Rectal smooth muscle tissue (tissue), 1 donor: ENCODE results near the gene CDKN3.
"Not testable (repeated sequence)": the region's sequence is repeated elsewhere in the genome, so short reads cannot be mapped to it uniquely, and the experiment has no call there.

Experiments used
- H3K27ac ChIP-seq: one replicate; pipeline ENCODE4 v1.7.0; 2013; ENCODE audit warnings: low read depth, low read length, inconsistent platforms
- H3K27me3 ChIP-seq: one replicate; pipeline ENCODE4 v1.7.0; 2013; ENCODE audit warnings: low read length; ENCODE audit not compliant: control insufficient read depth, insufficient read depth
- H3K36me3 ChIP-seq: one replicate; pipeline ENCODE4 v1.7.0; 2013; ENCODE audit warnings: low read length; ENCODE audit not compliant: control insufficient read depth, insufficient read depth
- H3K4me1 ChIP-seq: one replicate; pipeline ENCODE4 v1.7.0; 2013; ENCODE audit warnings: low read length; ENCODE audit not compliant: control insufficient read depth, insufficient read depth
- H3K4me3 ChIP-seq: one replicate; pipeline ENCODE4 v1.7.0; 2013; ENCODE audit warnings: low read length
- H3K9ac ChIP-seq: one replicate; pipeline ENCODE4 v1.7.0; 2013; ENCODE audit warnings: low read length

CDKN3 gene

DNA sequence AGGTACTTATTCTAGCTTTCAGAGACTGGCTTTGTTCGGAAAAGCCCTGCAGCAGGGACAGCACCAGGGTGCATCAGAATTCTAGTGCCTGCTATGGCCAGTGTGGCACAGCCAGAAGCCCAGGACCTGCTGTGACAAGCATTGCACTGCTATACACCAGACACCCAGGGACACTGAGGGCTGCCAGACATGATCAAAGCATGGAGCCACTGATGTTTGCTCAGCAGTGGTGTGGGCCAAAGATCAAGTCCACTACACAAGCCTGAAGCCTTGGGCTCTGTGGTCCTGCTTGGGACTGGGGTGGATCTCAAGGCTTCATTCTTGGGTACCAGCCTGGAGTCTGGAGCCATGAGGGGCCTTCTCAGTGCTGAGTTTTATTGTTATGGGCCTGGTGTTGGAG is 36.1 kb upstream of the CDKN3 start:
- H3K27me3 ChIP-seq, result no peaks in the 10 kb centered on the region
- H3K4me3 ChIP-seq, result no peak overlapping the region
- H3K9ac ChIP-seq, result no peak overlapping the region
- H3K4me1 ChIP-seq, result no peaks in the 10 kb centered on the region
- H3K36me3 ChIP-seq, result no peaks in the 10 kb centered on the region
- no peak overlapping the region for H3K27ac ChIP-seq

DNA sequence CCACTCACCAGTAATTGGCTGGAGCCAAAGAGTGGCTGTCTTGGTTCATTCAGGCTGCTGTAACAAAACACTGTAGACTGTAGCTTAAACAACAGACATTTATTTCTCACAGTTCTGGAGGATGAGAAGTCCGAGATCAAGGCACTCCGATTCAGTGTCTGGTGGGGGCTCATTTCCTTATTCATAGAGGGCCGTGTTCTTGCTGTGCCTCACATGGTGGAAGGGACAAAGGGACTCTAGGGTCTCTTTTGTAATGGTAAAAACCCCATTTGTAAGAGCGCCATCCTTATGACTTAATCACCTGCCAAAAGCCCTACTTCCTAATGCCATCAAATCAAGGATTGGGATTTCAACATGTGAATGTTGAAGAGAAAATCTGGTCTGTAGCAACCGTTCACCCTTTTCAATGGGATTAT is 34.7 kb upstream of the CDKN3 start:
- Histone ChIP-seq H3K4me1 (no peaks in the 10 kb centered on the region), H3K36me3 (no peaks in the 10 kb centered on the region), H3K27ac (no peak overlapping the region), H3K4me3 (no peak overlapping the region), H3K9ac (no peak overlapping the region), H3K27me3 (no peaks in the 10 kb centered on the region)

DNA sequence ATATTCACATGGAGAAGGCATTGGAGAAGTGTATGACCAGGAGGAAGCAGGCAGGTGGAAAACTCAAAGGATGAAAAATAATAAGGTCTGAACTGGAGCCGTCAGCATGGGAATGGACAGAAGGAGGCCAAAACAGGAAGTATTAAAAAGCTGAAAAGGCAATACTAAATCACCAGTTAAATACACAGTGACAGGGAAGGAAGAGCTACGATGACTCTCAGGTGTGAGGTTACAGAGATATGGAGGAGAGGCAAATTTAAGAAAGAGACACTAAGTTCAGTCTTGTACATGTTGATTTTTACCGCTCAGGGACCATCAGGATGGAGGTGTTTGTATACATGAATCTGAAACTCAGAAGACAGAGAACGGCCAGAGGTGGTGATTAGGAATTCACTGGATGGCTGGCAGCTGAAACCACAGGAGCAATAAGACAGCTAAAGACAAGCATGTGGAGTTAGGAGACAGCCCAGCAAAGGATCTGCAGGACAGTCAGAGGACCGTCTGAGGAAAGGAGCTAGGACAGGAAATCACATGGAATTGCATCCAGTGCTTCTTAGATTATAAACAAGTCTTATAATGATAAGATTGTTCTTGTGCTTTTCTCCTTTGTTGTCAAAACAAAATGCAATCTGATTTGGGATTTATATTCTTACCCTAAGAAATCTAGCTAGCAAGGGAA is 33.9 kb upstream of the CDKN3 start:
- no peak overlapping the region for H3K9ac ChIP-seq
- H3K27ac ChIP-seq, result no peak overlapping the region
- H3K4me3 ChIP-seq, result no peak overlapping the region
- no peaks in the 10 kb centered on the region for H3K4me1 ChIP-seq
- no peaks in the 10 kb centered on the region for H3K36me3 ChIP-seq
- no peaks in the 10 kb centered on the region for H3K27me3 ChIP-seq

DNA sequence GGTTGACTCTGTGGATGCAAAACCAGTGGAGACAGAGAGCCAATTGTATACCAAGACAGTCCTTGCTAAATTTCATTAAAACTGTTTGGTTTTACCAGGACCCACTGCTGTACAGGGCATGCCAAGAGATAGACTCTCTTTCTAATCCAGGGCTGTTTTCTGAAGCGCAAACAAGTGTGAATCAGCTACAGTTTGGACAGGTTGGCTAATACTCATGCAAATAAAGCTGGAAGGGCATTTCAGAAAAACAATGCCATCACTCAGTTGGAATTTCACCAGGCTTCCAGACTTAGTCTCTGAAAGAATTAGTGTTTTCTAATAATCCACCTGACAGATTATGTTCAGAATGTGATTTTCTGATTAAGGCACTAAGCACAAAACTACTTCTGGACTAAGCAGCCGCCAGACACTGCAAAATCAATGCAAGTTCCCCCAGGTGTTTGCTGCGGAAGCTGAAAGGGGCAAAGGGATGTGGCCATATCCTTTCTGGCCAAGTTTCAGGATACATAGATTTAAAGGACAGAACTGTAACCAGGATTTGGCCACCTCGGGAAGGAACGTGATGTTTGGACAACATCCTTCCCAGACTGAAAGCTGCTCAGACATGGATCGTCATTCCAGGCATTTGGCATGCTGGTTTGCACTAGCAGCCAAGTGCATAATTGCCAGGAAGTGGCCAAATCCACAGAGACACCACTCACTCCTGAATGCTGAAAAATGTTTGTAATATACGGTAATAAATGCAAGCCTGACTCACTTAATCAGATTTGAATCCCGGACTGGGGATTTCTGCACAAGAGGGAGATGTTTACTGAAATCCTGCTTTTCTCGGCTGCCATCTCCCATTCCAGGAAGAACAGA is 32.0 kb upstream of the CDKN3 start:
- no peak overlapping the region for H3K9ac ChIP-seq
- no peak overlapping the region for H3K27ac ChIP-seq
- no peaks in the 10 kb centered on the region for H3K27me3 ChIP-seq
- no peak overlapping the region for H3K4me3 ChIP-seq
- H3K4me1 ChIP-seq, result no peaks in the 10 kb centered on the region
- no peaks in the 10 kb centered on the region for H3K36me3 ChIP-seq

DNA sequence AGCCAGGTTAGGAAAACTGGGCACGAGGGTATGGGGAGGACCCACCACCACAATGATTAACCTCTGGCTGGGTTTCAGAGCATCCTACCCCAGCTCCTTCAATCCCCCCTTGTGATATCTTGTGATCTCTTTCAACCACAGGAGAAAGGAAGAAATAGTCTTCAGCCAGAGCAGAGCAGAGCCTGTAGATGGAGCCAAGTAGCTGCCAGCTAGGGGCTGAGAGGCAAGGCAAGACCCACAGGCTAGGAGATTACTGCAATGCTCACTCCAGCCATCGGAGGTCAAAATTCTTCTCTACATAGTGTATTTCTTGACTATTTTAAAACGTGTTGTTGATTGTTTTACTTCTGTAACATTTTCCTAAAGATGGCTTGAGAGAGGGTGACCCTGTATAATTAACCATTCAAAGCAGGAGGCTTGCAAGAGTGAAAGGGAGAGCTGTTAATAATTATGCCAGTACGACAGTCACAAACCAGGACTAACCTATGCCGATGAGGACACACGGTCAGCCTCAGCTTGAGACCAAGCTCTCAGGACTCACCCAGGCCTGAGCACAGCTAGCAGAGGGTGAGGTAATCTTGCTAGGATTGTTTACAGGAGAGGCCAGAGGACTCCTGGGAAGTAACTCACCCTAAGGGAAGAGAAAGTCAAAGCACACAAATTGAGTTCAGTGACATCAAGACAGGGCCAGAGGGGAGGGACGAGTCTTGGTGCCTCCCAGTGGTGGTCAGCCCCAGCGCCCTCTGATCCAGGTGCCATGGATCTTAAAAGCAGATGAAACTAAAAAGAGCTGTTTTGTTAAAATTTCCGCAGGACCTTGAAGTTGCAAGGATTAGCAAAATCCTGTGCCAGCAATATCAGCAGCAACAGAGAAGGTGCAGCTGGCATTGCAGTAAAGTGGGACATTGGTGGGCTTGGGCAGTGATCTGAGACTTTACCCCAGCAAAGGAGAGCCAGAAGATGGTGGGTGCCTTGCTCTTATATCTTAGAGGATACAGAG is 29.8 kb upstream of the CDKN3 start:
- H3K4me1 ChIP-seq, result no peaks in the 10 kb centered on the region
- no peak overlapping the region for H3K9ac ChIP-seq
- no peaks in the 10 kb centered on the region for H3K36me3 ChIP-seq
- no peaks in the 10 kb centered on the region for H3K27me3 ChIP-seq
- no peak overlapping the region for H3K4me3 ChIP-seq
- no peak overlapping the region for H3K27ac ChIP-seq

DNA sequence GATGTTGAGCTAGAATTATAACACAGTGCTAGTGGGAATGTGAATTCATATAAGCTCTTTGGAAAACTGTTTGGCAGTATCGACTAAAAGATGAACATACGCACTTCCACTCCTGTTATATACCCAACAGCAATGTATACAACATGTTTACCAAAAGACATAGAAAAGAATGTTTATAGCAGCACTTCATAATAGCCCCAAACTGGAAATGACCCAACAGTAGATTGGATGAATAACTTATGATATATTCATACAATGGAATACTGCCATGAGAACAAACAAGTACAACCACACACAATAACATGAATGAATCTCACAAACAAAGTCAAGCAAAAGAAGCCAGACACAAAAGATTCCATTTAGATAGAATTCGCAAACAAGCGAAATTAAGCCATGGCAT is 28.5 kb upstream of the CDKN3 start:
- no peak overlapping the region for H3K4me3 ChIP-seq
- no peaks in the 10 kb centered on the region for H3K27me3 ChIP-seq
- no peaks in the 10 kb centered on the region for H3K36me3 ChIP-seq
- H3K9ac ChIP-seq, result no peak overlapping the region
- no peaks in the 10 kb centered on the region for H3K4me1 ChIP-seq
- H3K27ac ChIP-seq, result no peak overlapping the region

DNA sequence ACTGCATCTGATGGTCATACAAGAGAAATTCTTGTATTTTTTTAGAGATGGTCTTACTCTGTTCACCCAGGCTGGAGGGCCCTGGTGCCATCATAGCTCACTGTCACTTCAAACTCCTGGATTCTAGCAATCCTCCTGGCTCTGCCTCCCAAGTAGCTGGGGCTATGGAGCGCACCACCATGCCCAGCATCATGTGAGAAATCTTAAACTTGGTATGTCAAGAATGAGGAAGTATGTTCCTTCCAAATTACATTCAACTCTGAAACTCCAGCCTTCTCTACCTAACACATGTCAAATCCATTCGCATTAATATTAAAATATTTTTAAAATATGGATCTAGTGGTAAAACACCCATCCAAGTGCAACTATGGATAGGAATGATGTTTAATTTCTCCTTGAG is 27.5 kb upstream of the CDKN3 start:
- Histone ChIP-seq H3K4me1 (no peaks in the 10 kb centered on the region), H3K9ac (no peak overlapping the region), H3K27me3 (no peaks in the 10 kb centered on the region), H3K36me3 (no peaks in the 10 kb centered on the region), H3K4me3 (no peak overlapping the region), H3K27ac (no peak overlapping the region)

DNA sequence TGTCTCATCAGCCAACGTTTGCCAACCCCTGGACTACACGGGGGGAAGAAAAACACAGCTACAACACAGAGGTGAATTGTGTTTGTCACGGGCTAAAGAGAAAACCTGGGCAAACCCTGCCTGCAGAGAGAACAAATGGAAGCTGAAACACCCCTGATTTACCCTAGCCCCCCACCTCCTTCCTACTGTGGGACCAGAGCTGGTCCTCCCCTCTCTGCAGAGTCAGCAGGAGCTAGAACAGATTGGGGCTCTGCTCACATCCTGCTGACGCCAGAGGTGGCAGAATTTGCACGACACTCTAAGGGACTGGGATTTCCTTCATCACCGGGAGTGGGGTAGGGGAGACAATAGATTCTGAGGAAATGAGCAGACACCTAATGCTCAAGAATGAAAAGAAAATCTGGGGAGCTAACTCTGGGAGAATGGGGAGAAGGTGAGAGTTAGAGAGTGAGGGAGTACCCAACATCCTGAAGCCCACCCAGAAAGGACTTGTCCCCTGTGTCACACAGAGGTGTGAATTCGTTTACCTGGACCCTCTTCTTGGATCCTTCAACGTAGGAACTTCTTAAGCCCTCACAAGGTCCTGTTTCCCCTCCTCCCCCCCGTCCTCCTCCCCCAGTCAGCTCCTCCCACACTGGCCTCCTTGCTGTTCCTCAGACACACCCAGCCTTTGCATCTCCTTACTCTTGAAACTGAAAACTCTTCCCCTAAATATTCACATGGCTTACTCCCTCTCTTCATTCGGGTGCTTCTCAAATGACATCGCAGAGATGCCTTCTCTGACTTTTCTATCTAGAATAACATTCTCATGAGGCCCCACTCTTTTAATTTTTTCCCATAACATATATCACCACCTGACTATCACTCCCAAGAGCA is 26.2 kb upstream of the CDKN3 start:
- no peak overlapping the region for H3K9ac ChIP-seq
- H3K36me3 ChIP-seq, result no peaks in the 10 kb centered on the region
- no peaks in the 10 kb centered on the region for H3K4me1 ChIP-seq
- H3K4me3 ChIP-seq, result no peak overlapping the region
- no peaks in the 10 kb centered on the region for H3K27me3 ChIP-seq
- H3K27ac ChIP-seq, result no peak overlapping the region

DNA sequence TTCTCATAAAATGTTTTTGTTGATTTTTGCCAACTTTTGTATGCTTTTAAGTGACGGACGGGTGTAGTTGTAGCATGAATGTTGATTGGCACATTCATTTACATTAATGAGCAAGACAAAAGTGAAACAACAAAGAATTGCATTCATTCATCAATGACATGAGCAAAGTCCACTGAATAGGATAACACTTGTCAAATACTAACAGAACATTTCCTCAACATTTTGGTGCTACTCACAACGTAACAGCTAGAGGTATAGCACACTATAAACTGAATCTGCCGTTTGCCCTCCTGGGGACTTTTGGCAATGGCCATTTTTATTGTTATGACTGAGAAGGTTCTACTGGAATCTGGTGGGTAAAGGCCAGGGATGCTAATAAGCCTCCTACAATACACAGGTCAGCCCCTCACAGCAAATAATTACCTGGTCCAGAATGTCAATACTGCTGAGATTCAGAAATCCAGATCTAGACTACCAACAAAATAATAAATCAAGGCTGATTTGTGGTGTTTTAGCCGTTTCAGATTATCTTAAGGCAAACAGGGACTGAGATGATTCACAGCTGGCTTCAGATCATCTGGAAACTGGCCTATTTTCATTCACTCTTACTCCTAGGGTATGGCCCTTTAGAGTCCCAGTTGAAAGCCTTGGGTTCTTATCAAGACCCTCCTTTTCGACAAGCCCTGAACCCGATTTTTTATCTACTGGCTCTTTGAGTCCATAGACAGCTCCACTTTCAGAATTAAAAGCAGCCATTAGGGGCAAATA is 22.5 kb upstream of the CDKN3 start:
- H3K4me1 ChIP-seq, result no peaks in the 10 kb centered on the region
- H3K27me3 ChIP-seq, result no peaks in the 10 kb centered on the region
- H3K9ac ChIP-seq, result no peak overlapping the region
- H3K36me3 ChIP-seq, result no peaks in the 10 kb centered on the region
- no peak overlapping the region for H3K4me3 ChIP-seq
- no peak overlapping the region for H3K27ac ChIP-seq

DNA sequence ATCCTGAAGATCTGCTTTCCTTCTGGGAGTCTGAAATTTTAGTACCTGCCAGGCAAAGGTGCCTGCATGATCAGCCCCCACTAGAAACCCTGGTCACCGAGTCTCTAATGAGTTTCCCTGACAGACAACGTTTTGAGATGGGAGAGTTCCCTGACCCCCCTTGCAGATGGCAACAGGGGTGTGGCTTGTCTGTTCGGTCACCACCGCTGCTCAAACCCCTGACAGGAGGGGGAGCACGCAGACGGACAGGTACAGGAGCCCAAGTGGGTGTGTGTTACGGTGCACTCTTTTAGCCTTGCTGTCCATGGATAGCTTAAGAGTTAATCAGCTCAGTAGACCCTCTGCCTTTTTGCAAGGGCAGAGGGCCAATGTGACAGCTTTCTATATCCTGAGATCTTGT is 19.3 kb upstream of the CDKN3 start:
- H3K36me3 ChIP-seq, result no peaks in the 10 kb centered on the region
- no peak overlapping the region for H3K27ac ChIP-seq
- H3K9ac ChIP-seq, result no peak overlapping the region
- H3K4me1 ChIP-seq, result no peaks in the 10 kb centered on the region
- H3K27me3 ChIP-seq, result no peaks in the 10 kb centered on the region
- no peak overlapping the region for H3K4me3 ChIP-seq

DNA sequence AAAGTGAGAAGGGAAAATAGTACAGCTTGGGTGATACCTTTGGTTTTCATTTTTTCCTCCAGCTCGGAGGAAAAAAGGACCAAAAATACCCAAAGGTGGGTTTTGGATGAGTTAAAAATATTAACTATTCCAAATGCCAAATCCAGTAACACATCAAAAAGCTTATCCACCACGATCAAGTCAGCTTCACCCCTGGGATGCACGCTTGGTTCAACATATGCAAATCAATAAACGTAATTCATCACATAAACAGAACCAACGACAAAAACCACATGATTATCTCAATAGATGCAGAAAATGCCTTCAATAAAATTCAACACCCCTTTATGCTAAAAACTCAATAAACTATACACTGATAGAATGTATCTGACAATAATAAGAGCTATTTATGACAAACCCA is 17.9 kb upstream of the CDKN3 start:
- H3K4me1 ChIP-seq, H3K27me3 ChIP-seq, H3K27ac ChIP-seq, H3K4me3 ChIP-seq, H3K36me3 ChIP-seq, H3K9ac ChIP-seq: not testable (repeated sequence)
